ENCODE measurements around the gene CNP.

Gene CNP

DNA sequence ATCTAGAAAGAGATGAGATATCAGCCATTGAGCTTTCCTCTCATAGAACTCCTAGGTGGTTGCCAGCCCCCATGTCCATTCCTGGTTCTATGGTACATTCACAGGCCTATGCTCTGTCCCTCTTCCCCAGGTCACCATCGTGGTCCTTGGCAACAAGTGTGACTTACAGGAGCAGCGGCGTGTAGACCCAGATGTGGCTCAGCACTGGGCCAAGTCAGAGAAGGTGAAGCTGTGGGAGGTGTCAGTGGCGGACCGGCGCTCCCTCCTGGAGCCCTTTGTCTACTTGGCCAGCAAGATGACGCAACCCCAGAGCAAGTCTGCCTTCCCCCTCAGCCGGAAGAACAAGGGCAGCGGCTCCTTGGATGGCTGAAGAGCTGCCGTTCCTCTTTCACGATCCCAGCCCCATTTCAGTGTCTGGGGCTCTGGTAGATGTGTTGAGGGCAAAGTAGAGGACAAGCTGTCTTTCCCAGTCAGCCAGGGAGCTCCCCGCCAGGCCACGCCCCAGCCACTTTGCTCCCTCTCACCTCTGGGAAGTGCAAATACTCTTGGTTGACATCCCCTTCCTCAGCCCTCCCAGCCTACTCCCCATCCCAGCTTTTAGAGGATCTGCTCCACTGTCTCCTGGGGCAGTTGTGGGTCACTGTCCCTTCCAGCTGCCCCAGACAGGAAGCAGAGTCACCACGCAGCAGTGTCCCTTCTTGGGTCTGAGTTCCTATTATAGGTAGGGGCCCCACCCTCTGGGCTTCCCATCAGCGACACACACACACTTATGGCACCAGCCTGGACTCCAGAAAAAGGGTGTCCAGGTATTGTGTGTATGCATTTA, 57.1 kb downstream of the CNP start:
- TF ChIP-seq, protein P1, sequence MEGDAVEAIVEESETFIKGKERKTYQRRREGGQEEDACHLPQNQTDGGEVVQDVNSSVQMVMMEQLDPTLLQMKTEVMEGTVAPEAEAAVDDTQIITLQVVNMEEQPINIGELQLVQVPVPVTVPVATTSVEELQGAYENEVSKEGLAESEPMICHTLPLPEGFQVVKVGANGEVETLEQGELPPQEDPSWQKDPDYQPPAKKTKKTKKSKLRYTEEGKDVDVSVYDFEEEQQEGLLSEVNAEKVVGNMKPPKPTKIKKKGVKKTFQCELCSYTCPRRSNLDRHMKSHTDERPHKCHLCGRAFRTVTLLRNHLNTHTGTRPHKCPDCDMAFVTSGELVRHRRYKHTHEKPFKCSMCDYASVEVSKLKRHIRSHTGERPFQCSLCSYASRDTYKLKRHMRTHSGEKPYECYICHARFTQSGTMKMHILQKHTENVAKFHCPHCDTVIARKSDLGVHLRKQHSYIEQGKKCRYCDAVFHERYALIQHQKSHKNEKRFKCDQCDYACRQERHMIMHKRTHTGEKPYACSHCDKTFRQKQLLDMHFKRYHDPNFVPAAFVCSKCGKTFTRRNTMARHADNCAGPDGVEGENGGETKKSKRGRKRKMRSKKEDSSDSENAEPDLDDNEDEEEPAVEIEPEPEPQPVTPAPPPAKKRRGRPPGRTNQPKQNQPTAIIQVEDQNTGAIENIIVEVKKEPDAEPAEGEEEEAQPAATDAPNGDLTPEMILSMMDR (IDR thresholded peaks at IDR 0.05; ENCODE audit: low read depth, low read length), result no peak
- H3K4me3 ChIP-seq (ENCODE audit: low read depth, low read length), result no peak overlapping the region
- no peak for DNase-seq (ENCODE audit: low read depth, low spot score)
- in situ Hi-C loops (cut with HindIII; ENCODE audit: low sequenced_read_pairs), result no loop called here

DNA sequence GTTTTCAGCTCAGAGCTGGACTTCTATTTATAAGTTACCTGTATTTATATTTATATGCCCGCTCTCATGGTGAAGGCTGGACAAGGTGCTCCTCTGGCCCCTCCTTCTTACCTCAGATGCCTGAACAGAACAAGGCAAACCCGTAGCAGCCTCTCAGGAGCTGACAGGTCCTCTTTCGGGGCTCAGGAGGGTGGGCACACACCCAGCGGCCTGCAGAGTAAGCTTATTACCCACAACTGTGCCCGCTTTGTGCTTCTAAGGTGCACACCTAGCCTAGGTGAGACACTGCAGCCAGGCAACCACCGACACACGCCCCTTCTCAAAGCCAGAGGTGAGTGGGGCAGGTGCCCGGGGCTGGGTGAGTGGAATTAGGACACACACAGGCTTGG, 58.6 kb downstream of the CNP start:
- H3K4me3 ChIP-seq (ENCODE audit: low read depth, low read length), result no peak overlapping the region
- TF ChIP-seq, protein P1 (IDR thresholded peaks at IDR 0.05; ENCODE audit: low read depth, low read length), result no peak
- DNase-seq (ENCODE audit: low read depth, low spot score), result no peak
- in situ Hi-C loops (cut with HindIII; ENCODE audit: low sequenced_read_pairs), result no loop called here

- H3K4me3 ChIP-seq (ENCODE audit: low read depth, low read length), result no peak overlapping the region
- in situ Hi-C loops (cut with HindIII; ENCODE audit: low sequenced_read_pairs), result no loop called here
- TF ChIP-seq, protein P1 (IDR thresholded peaks at IDR 0.05; ENCODE audit: low read depth, low read length), result no peak
- no peak for DNase-seq (ENCODE audit: low read depth, low spot score)
Observed at GRCh38 chr17:42025936-42026335, 59.3 kb downstream of the CNP start.

DNA sequence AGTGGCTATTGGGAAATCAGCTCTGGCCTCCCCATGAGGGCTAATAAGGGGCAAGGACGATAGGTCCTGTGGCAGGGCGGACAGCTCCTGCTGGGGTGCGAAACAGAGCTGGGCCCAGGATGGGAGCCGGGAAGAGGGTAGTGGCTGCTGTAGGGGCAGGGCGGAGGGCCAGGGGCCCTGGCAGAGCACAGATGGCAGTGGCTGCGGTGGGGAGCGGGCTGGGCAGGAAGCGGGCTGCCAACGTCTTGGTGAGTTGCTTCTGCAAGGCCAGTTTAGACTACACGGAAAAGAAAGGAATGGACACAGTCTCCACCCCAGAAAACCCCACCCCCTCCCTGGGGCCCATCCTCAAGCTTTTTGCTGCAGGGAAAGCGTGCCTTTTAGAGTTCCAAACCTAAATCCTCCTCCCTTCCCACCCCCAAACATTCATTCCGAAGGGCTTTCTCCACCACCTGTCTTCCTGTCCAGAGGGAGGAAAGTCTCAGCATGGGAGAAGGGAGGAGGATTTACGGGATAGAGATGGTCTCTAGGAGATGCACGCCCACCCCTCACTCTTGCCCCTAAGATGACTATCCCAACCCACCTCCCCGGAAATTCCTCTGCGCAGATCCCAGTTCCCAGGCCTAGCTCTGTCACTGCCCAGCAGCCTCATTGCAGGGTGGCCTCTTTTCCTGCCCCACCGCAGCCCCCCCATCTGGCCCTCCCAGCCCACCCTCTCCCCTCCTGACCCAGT, 60.4 kb downstream of the CNP start:
- TF ChIP-seq, protein P1 (IDR thresholded peaks at IDR 0.05; ENCODE audit: low read depth, low read length), result no peak
- in situ Hi-C loops (cut with HindIII; ENCODE audit: low sequenced_read_pairs), result no loop called here
- DNase-seq (ENCODE audit: low read depth, low spot score), result no peak
- H3K4me3 ChIP-seq (ENCODE audit: low read depth, low read length), result no peak overlapping the region
